Measurements from ENCODE around the gene CDIP1. TPM values are rescaled to one million over a fixed set of nuclear protein-coding genes. Genes with fewer than 3 reads are reported as not detected.

The CDIP1 gene
- total RNA-seq, 1 donor from 2014 or later: 7.4 TPM

GRCh38 chr16:4494746-4495490 lies 43.7 kb downstream of the CDIP1 start:
- Histone ChIP-seq H3K36me3 (ENCODE audit: control insufficient read depth, insufficient read depth, low read length) (no peaks in the 10 kb centered on the region), H3K27me3 (ENCODE audit: control insufficient read depth, insufficient read depth, low read length) (no peaks in the 10 kb centered on the region), H3K4me3 (ENCODE audit: low read depth, low read length) (no peak overlapping the region)
- no peak for TF ChIP-seq CTCF (IDR thresholded peaks at IDR 0.05; ENCODE audit: insufficient read depth, low read length, severe bottlenecking)
- DNase-seq (ENCODE audit: low read depth): peak; percentile 97
- FAIRE-seq: no peak

GRCh38 chr16:4491898-4492297 lies 46.7 kb downstream of the CDIP1 start:
- no peak for TF ChIP-seq CTCF (IDR thresholded peaks at IDR 0.05; ENCODE audit: insufficient read depth, low read length, severe bottlenecking)
- Histone ChIP-seq H3K4me3 (ENCODE audit: low read depth, low read length) (no peak overlapping the region), H3K36me3 (ENCODE audit: control insufficient read depth, insufficient read depth, low read length) (peaks cover 1% of the 10 kb centered on the region), H3K27me3 (ENCODE audit: control insufficient read depth, insufficient read depth, low read length) (no peaks in the 10 kb centered on the region)
- FAIRE-seq: no peak
- DNase-seq (ENCODE audit: low read depth): no peak

GRCh38 chr16:4489030-4489429 lies 49.5 kb downstream of the CDIP1 start:
- TF ChIP-seq CTCF (IDR thresholded peaks at IDR 0.05; ENCODE audit: insufficient read depth, low read length, severe bottlenecking): no peak
- Histone ChIP-seq H3K27me3 (ENCODE audit: control insufficient read depth, insufficient read depth, low read length) (no peaks in the 10 kb centered on the region), H3K4me3 (ENCODE audit: low read depth, low read length) (no peak overlapping the region), H3K36me3 (ENCODE audit: control insufficient read depth, insufficient read depth, low read length) (peaks cover 1% of the 10 kb centered on the region)
- FAIRE-seq (no peak), DNase-seq (ENCODE audit: low read depth) (peak; percentile 77)

GRCh38 chr16:4488499-4488967 lies 50.0 kb downstream of the CDIP1 start:
- DNase-seq (ENCODE audit: low read depth): no peak
- H3K27me3 ChIP-seq (ENCODE audit: control insufficient read depth, insufficient read depth, low read length): no peaks in the 10 kb centered on the region
- no peak for FAIRE-seq
- no peak for TF ChIP-seq CTCF (IDR thresholded peaks at IDR 0.05; ENCODE audit: insufficient read depth, low read length, severe bottlenecking)
- H3K4me3 ChIP-seq (ENCODE audit: low read depth, low read length): no peak overlapping the region
- H3K36me3 ChIP-seq (ENCODE audit: control insufficient read depth, insufficient read depth, low read length): peaks cover 1% of the 10 kb centered on the region

GRCh38 chr16:4487955-4488498 lies 50.5 kb downstream of the CDIP1 start:
- no peak for FAIRE-seq
- no peaks in the 10 kb centered on the region for H3K27me3 ChIP-seq (ENCODE audit: control insufficient read depth, insufficient read depth, low read length)
- peaks cover 1% of the 10 kb centered on the region for H3K36me3 ChIP-seq (ENCODE audit: control insufficient read depth, insufficient read depth, low read length)
- peak; percentile 69 for DNase-seq (ENCODE audit: low read depth)
- no peak for TF ChIP-seq CTCF (IDR thresholded peaks at IDR 0.05; ENCODE audit: insufficient read depth, low read length, severe bottlenecking)
- no peak overlapping the region for H3K4me3 ChIP-seq (ENCODE audit: low read depth, low read length)
